IPS-20b (cell line): ENCODE data around the gene NOM1.
A peak's percentile ranks its signal among the peaks of the same experiment; 100 is the strongest.

ENCODE experiments used
- H3K27ac ChIP-seq: one replicate; pipeline ENCODE4 v1.5.1; 2013; ENCODE audit warnings: low read length
- H3K27me3 ChIP-seq: 2 replicates; pipeline ENCODE4 v1.6.1; 2013; ENCODE audit warnings: mild to moderate bottlenecking, low read length, inconsistent platforms; ENCODE audit not compliant: insufficient read depth
- H3K36me3 ChIP-seq: 2 replicates; pipeline ENCODE4 v1.6.1; 2013; ENCODE audit warnings: low read depth, mild to moderate bottlenecking, inconsistent platforms, low read length, moderate library complexity; ENCODE audit not compliant: insufficient read depth
- H3K4me1 ChIP-seq: 2 replicates; pipeline ENCODE4 v1.6.1; 2013; ENCODE audit warnings: mild to moderate bottlenecking, control low read depth, inconsistent platforms, low read length, moderate library complexity; ENCODE audit not compliant: insufficient read depth
- H3K4me3 ChIP-seq: 2 replicates; pipeline ENCODE4 v1.5.1; 2013; ENCODE audit warnings: mild to moderate bottlenecking, low read length, inconsistent platforms
- H3K9ac ChIP-seq: 2 replicates; pipeline ENCODE4 v1.6.1; 2013; ENCODE audit warnings: low read depth, mild to moderate bottlenecking, inconsistent platforms, low read length, moderate library complexity
- H3K9me3 ChIP-seq: 2 replicates; pipeline ENCODE4 v1.6.1; 2013; ENCODE audit warnings: mild to moderate bottlenecking, low read depth, low read length, inconsistent platforms; ENCODE audit not compliant: insufficient read depth

The NOM1 gene

GRCh38 chr7:157009778-157010587 lies 60.5 kb downstream of the NOM1 start:
- H3K4me3 ChIP-seq, result peak overlapping the region; percentile 59; the same call in 1 of the 2 replicates
- H3K4me1 ChIP-seq, result peaks cover 12% of the 10 kb centered on the region
- peaks cover 4% of the 10 kb centered on the region; the same call in 1 of the 2 replicates for H3K9me3 ChIP-seq
- no peaks in the 10 kb centered on the region for H3K36me3 ChIP-seq
- no peak overlapping the region for H3K27ac ChIP-seq
- peaks cover 98% of the 10 kb centered on the region for H3K27me3 ChIP-seq
- no peak overlapping the region for H3K9ac ChIP-seq

- Histone ChIP-seq H3K27ac (no peak within 1 kb of the TSS), H3K9ac (no peak within 1 kb of the TSS), H3K9me3 (peaks cover 4% of the 10 kb centered on the region; the same call in 1 of the 2 replicates), H3K4me1 (peaks cover 12% of the 10 kb centered on the region), H3K27me3 (peaks cover 98% of the 10 kb centered on the region), H3K36me3 (no peaks in the 10 kb centered on the region), H3K4me3 (peak within 1 kb of the TSS; percentile 59)
Measured at GRCh38 chr7:157010588-157011332, 61.2 kb downstream of the NOM1 start, which contains the start of gene MNX1. Gene MNX1 (minus strand): TSS chr7:157010663. CDS start chr7:157010350, 313 bp downstream.

GRCh38 chr7:157011333-157012112 lies 62.0 kb downstream of the NOM1 start:
- Histone ChIP-seq H3K9me3 (peaks cover 4% of the 10 kb centered on the region; the same call in 1 of the 2 replicates), H3K4me1 (peaks cover 12% of the 10 kb centered on the region), H3K4me3 (peak overlapping the region; percentile 59; the same call in 1 of the 2 replicates), H3K27ac (no peak overlapping the region), H3K9ac (no peak overlapping the region), H3K36me3 (no peaks in the 10 kb centered on the region), H3K27me3 (peaks cover 98% of the 10 kb centered on the region)

- no peak overlapping the region for H3K9ac ChIP-seq
- no peaks in the 10 kb centered on the region for H3K36me3 ChIP-seq
- H3K4me3 ChIP-seq, result no peak overlapping the region
- H3K4me1 ChIP-seq, result peaks cover 12% of the 10 kb centered on the region
- no peak overlapping the region for H3K27ac ChIP-seq
- peaks cover 98% of the 10 kb centered on the region for H3K27me3 ChIP-seq
- H3K9me3 ChIP-seq, result peaks cover 4% of the 10 kb centered on the region; the same call in 1 of the 2 replicates
Measured at GRCh38 chr7:157012113-157012547, 62.6 kb downstream of the NOM1 start.

GRCh38 chr7:157013101-157013500 lies 63.6 kb downstream of the NOM1 start:
- H3K9ac ChIP-seq, result no peak overlapping the region
- peaks cover under 1% of the 10 kb centered on the region; the same call in 1 of the 2 replicates for H3K9me3 ChIP-seq
- no peak overlapping the region for H3K27ac ChIP-seq
- H3K36me3 ChIP-seq, result no peaks in the 10 kb centered on the region
- peaks cover 15% of the 10 kb centered on the region; the same call in 1 of the 2 replicates for H3K4me1 ChIP-seq
- H3K4me3 ChIP-seq, result no peak overlapping the region
- H3K27me3 ChIP-seq, result peaks cover 98% of the 10 kb centered on the region

- Histone ChIP-seq H3K27ac (no peak overlapping the region), H3K36me3 (no peaks in the 10 kb centered on the region), H3K4me1 (peaks cover 18% of the 10 kb centered on the region; the same call in 1 of the 2 replicates), H3K9ac (no peak overlapping the region), H3K9me3 (peaks cover 8% of the 10 kb centered on the region; the same call in 1 of the 2 replicates), H3K27me3 (peaks cover 98% of the 10 kb centered on the region), H3K4me3 (no peak overlapping the region)
Measured at GRCh38 chr7:157013602-157014549, 64.4 kb downstream of the NOM1 start.

DNA sequence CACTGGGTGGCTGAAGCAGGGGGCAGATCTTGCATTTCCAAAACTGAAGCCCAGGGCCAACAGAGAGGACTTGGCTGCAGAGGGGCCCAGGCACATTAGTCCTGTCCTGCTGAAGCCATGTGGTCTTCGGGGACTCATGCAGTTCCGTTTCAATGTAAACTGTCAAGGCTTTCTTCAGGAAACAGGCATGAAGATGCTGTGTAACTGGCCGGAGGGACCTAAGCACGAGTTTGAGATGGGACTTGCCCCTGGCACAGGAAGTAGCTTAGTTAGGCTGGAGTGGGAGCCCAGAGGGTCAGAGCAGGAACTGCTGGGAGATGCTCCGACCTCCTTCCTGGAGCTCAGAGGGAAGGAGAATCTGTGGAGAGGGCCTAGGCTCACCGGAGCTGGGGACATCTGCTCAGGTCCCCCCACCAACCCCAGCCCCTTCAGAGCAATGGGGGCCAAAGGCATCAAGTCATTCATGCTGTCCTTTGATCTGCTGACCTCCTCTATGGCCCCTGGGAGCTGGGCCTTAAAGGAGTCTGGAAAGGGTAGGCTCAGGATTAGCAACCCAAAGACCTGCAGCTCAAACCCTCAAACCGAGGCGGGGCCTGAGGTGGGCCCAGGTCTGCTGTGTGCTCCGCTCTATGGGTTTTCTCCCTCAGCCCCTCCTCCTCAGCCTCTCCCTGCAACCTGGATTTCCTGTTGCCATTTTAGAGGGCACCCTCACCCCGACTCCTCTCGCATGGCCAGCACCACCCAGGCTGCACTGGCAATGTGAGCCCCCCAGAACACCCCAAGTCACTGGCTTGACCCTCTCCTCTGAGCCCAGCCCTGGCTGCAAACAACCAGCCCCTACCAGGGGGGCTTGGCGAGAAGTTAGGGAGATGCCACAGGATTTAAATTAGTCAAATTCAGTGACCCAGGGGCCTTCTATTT lies 65.4 kb downstream of the NOM1 start:
- peaks cover 100% of the 10 kb centered on the region for H3K27me3 ChIP-seq

GRCh38 chr7:157016024-157016351 lies 66.5 kb downstream of the NOM1 start:
- H3K27me3 ChIP-seq, result peaks cover 100% of the 10 kb centered on the region
- no peaks in the 10 kb centered on the region for H3K36me3 ChIP-seq
- no peak overlapping the region for H3K27ac ChIP-seq
- H3K9ac ChIP-seq, result no peak overlapping the region
- H3K4me3 ChIP-seq, result no peak overlapping the region
- peaks cover 17% of the 10 kb centered on the region; the same call in 1 of the 2 replicates for H3K4me1 ChIP-seq
- peaks cover 11% of the 10 kb centered on the region; the same call in 1 of the 2 replicates for H3K9me3 ChIP-seq

More for the DNA sequence above, 65.4 kb downstream of the NOM1 start:
- H3K4me1 ChIP-seq, result peaks cover 18% of the 10 kb centered on the region; the same call in 1 of the 2 replicates
- no peak overlapping the region for H3K4me3 ChIP-seq
- peaks cover 8% of the 10 kb centered on the region; the same call in 1 of the 2 replicates for H3K9me3 ChIP-seq
- no peak overlapping the region for H3K27ac ChIP-seq
- H3K9ac ChIP-seq, result no peak overlapping the region
- no peaks in the 10 kb centered on the region for H3K36me3 ChIP-seq

GRCh38 chr7:157016352-157017041 lies 67.0 kb downstream of the NOM1 start:
- Histone ChIP-seq H3K36me3 (no peaks in the 10 kb centered on the region), H3K4me1 (peaks cover 16% of the 10 kb centered on the region; the same call in 1 of the 2 replicates), H3K9ac (no peak overlapping the region), H3K27me3 (peaks cover 100% of the 10 kb centered on the region), H3K27ac (no peak overlapping the region), H3K4me3 (no peak overlapping the region), H3K9me3 (peaks cover 11% of the 10 kb centered on the region; the same call in 1 of the 2 replicates)
